A549 treated with CORT108297 at 1 μM for 4 hours (cell line): ENCODE results near the gene SLC35G3. TPM values are rescaled to one million over a fixed set of nuclear protein-coding genes. Genes with fewer than 3 reads are reported as not detected.

Source experiments
- total RNA-seq: library from RNA; stranded (reverse); fragments of 200-300 nt; extraction: Qiagen RNA extraction; gene quantifications from 5 replicates; pipeline ENCODE4 v1.2.3, GENCODE V29; 2022

The SLC35G3 gene
- not detected in 5 replicates for total RNA-seq

GRCh38 chr17:35194001-35194400, at the start of gene SLC35G3:
Gene SLC35G3, minus strand, starts transcription at chr17:35194393. Its CDS starts 86 bp downstream, at chr17:35194307.

GRCh38 chr17:35242805-35243560, 48.8 kb upstream of the SLC35G3 start, which contains the start of gene SLFN5:
Gene SLFN5, plus strand, starts transcription at chr17:35243072. Its CDS starts 15,619 bp downstream, at chr17:35258691.

GRCh38 chr17:35147375-35147905, 46.8 kb downstream of the SLC35G3 start, which contains the start of gene UNC45B:
Gene UNC45B, plus strand, starts transcription at chr17:35147817. Its CDS starts 447 bp downstream, at chr17:35148264.

Other genes with a start within 250 kb of the SLC35G3 start
- gene CCT6B, start 232.9 kb downstream of the SLC35G3 start, total RNA-seq, result 0.77 to 1.5 TPM (median 1.3 TPM) in 5 replicates
- 12.7 to 16.7 TPM (median 14.5 TPM) in 5 replicates for gene ZNF830, start 232.9 kb downstream of the SLC35G3 start, total RNA-seq
- 17.5 to 21.6 TPM (median 17.9 TPM) in 5 replicates for gene LIG3, start 213.9 kb downstream of the SLC35G3 start, total RNA-seq
- gene RFFL, start 130.7 kb downstream of the SLC35G3 start, total RNA-seq, result 43.4 to 55.8 TPM (median 50.1 TPM) in 5 replicates
- 24.5 to 31.0 TPM (median 27.6 TPM) in 5 replicates for gene RAD51D, start 74.5 kb downstream of the SLC35G3 start, total RNA-seq
- gene FNDC8, start 72.8 kb downstream of the SLC35G3 start, total RNA-seq, result not detected in 5 replicates
- gene NLE1, start 52.1 kb downstream of the SLC35G3 start, total RNA-seq, result 30.6 to 40.9 TPM (median 38.3 TPM) in 5 replicates
- gene UNC45B, start 46.6 kb downstream of the SLC35G3 start, total RNA-seq, result not detected in 5 replicates
- gene SLFN5, start 48.7 kb upstream of the SLC35G3 start, total RNA-seq, result 2.1 to 3.2 TPM (median 2.7 TPM) in 5 replicates
- gene SLFN11, start 179.2 kb upstream of the SLC35G3 start, total RNA-seq, result 4.7 to 6.7 TPM (median 6.2 TPM) in 5 replicates
- 0.06 to 0.18 TPM (median 0.09 TPM) in 3 of 5 replicates, not detected in the others for gene SLFN12, start 238.1 kb upstream of the SLC35G3 start, total RNA-seq